ENCODE measurements around the gene SRL. TPM values are rescaled to one million over a fixed set of nuclear protein-coding genes. Genes with fewer than 3 reads are reported as not detected.
A peak's percentile ranks its signal among the peaks of the same experiment; 100 is the strongest.

The SRL gene
- total and polyA plus RNA-seq, 2 experiments from 2014 or later: not detected

DNA sequence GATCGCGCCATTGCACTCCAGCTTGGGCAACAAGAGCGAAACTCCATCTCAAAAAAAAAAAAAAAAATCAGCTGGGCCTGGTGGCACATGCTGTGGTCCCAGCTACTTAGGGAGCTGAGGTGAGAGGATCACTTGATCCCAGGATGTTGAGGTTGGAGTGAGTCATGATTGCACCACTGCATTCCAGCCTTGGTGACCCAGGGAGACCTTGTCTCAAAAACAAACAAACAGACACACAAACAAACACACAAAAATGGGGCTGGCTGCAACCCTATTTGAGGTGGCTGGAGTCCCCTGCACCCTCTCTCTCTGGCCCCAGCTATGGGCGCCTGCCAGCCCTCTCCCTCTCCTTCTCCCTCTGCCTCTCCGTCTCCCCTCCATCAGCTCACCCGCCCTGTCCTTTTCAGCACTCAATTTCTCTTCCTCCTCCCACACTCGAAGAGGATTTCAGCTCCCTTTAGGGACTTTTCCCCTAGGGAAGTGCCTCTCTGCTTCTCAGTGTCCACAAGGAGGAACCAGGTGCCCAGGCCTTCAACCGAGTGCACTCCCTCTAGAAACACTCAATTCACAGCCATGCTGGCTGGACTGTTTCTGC, 48.5 kb upstream of the SRL start:
- Mint-ChIP-seq H3K27me3 (ENCODE audit: insufficient read depth, low read depth, poor library complexity) (peaks cover 14% of the 10 kb centered on the region), H3K4me1 (peaks cover 42% of the 10 kb centered on the region), H3K9me3 (no peaks in the 10 kb centered on the region), H3K36me3 (ENCODE audit: low read depth) (no peaks in the 10 kb centered on the region; the same call in 2 of the 3 replicates), H3K4me3 (no peak overlapping the region), H3K27ac (peak overlapping the region; percentile 33; the same call in 1 of the 2 replicates)
- peak; percentile 60 for DNase-seq (ENCODE audit: low spot score)
- H3K4me3 ChIP-seq: no peak overlapping the region
- no peak overlapping the region for H3K4me2 ChIP-seq
- H3K4me1 ChIP-seq (ENCODE audit: insufficient read depth): peaks cover 28% of the 10 kb centered on the region
- H3K36me3 ChIP-seq (ENCODE audit: insufficient read depth): no peaks in the 10 kb centered on the region
- H3K79me2 ChIP-seq (replicated peaks; ENCODE audit: insufficient read depth): no peaks in the 10 kb centered on the region
- H3F3A ChIP-seq (replicated peaks; ENCODE audit: low read depth): peaks cover 12% of the 10 kb centered on the region
- H3K9me2 ChIP-seq (ENCODE audit: insufficient read depth): no peaks in the 10 kb centered on the region
- H4K20me1 ChIP-seq (replicated peaks; ENCODE audit: insufficient read depth): no peaks in the 10 kb centered on the region
- no peak for ATAC-seq
- H2AFZ ChIP-seq: no peak overlapping the region
- peak overlapping the region; percentile 76; the same call in 1 of the 2 replicates for H3K27ac ChIP-seq (ENCODE audit: low read depth)
- no peaks in the 10 kb centered on the region for H3K27me3 ChIP-seq (ENCODE audit: insufficient read depth)
- TF ChIP-seq STAT1 (IDR thresholded peaks at IDR 0.05; ENCODE audit: unreplicated experiment): no peak
- TF ChIP-seq EZH2 (IDR thresholded peaks at IDR 0.05; ENCODE audit: low read depth, unreplicated experiment): no peak
- TF ChIP-seq, protein P1, sequence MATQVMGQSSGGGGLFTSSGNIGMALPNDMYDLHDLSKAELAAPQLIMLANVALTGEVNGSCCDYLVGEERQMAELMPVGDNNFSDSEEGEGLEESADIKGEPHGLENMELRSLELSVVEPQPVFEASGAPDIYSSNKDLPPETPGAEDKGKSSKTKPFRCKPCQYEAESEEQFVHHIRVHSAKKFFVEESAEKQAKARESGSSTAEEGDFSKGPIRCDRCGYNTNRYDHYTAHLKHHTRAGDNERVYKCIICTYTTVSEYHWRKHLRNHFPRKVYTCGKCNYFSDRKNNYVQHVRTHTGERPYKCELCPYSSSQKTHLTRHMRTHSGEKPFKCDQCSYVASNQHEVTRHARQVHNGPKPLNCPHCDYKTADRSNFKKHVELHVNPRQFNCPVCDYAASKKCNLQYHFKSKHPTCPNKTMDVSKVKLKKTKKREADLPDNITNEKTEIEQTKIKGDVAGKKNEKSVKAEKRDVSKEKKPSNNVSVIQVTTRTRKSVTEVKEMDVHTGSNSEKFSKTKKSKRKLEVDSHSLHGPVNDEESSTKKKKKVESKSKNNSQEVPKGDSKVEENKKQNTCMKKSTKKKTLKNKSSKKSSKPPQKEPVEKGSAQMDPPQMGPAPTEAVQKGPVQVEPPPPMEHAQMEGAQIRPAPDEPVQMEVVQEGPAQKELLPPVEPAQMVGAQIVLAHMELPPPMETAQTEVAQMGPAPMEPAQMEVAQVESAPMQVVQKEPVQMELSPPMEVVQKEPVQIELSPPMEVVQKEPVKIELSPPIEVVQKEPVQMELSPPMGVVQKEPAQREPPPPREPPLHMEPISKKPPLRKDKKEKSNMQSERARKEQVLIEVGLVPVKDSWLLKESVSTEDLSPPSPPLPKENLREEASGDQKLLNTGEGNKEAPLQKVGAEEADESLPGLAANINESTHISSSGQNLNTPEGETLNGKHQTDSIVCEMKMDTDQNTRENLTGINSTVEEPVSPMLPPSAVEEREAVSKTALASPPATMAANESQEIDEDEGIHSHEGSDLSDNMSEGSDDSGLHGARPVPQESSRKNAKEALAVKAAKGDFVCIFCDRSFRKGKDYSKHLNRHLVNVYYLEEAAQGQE (IDR thresholded peaks at IDR 0.05; ENCODE audit: unreplicated experiment): no peak
- no peak for TF ChIP-seq POLR2AphosphoS5 (IDR thresholded peaks at IDR 0.05; ENCODE audit: low read depth)
- no peak for TF ChIP-seq CREB1 (CRISPR knock-in tag; IDR thresholded peaks at IDR 0.05; ENCODE audit: low read depth)
- TF ChIP-seq ZNF114 (CRISPR knock-in tag; IDR thresholded peaks at IDR 0.05): no peak
- TF ChIP-seq ZNF331 (CRISPR knock-in tag; IDR thresholded peaks at IDR 0.05; ENCODE audit: low read depth): no peak
- no peak for TF ChIP-seq NANOG (IDR thresholded peaks at IDR 0.05; ENCODE audit: borderline replicate concordance)
- no peak for TF ChIP-seq EZH2phosphoT487 (IDR thresholded peaks at IDR 0.05; ENCODE audit: unreplicated experiment)
- no peak for TF ChIP-seq JUNB (IDR thresholded peaks at IDR 0.05; ENCODE audit: unreplicated experiment)
- TF ChIP-seq, protein P2, sequence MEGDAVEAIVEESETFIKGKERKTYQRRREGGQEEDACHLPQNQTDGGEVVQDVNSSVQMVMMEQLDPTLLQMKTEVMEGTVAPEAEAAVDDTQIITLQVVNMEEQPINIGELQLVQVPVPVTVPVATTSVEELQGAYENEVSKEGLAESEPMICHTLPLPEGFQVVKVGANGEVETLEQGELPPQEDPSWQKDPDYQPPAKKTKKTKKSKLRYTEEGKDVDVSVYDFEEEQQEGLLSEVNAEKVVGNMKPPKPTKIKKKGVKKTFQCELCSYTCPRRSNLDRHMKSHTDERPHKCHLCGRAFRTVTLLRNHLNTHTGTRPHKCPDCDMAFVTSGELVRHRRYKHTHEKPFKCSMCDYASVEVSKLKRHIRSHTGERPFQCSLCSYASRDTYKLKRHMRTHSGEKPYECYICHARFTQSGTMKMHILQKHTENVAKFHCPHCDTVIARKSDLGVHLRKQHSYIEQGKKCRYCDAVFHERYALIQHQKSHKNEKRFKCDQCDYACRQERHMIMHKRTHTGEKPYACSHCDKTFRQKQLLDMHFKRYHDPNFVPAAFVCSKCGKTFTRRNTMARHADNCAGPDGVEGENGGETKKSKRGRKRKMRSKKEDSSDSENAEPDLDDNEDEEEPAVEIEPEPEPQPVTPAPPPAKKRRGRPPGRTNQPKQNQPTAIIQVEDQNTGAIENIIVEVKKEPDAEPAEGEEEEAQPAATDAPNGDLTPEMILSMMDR (conservative IDR thresholded peaks at IDR 0.05; ENCODE audit: low read depth in 2 of 2): no peak; a peak in 1 of 4 replicates
- TF ChIP-seq, protein P3, sequence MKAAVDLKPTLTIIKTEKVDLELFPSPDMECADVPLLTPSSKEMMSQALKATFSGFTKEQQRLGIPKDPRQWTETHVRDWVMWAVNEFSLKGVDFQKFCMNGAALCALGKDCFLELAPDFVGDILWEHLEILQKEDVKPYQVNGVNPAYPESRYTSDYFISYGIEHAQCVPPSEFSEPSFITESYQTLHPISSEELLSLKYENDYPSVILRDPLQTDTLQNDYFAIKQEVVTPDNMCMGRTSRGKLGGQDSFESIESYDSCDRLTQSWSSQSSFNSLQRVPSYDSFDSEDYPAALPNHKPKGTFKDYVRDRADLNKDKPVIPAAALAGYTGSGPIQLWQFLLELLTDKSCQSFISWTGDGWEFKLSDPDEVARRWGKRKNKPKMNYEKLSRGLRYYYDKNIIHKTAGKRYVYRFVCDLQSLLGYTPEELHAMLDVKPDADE (IDR thresholded peaks at IDR 0.05): no peak
- TF ChIP-seq, protein P4, sequence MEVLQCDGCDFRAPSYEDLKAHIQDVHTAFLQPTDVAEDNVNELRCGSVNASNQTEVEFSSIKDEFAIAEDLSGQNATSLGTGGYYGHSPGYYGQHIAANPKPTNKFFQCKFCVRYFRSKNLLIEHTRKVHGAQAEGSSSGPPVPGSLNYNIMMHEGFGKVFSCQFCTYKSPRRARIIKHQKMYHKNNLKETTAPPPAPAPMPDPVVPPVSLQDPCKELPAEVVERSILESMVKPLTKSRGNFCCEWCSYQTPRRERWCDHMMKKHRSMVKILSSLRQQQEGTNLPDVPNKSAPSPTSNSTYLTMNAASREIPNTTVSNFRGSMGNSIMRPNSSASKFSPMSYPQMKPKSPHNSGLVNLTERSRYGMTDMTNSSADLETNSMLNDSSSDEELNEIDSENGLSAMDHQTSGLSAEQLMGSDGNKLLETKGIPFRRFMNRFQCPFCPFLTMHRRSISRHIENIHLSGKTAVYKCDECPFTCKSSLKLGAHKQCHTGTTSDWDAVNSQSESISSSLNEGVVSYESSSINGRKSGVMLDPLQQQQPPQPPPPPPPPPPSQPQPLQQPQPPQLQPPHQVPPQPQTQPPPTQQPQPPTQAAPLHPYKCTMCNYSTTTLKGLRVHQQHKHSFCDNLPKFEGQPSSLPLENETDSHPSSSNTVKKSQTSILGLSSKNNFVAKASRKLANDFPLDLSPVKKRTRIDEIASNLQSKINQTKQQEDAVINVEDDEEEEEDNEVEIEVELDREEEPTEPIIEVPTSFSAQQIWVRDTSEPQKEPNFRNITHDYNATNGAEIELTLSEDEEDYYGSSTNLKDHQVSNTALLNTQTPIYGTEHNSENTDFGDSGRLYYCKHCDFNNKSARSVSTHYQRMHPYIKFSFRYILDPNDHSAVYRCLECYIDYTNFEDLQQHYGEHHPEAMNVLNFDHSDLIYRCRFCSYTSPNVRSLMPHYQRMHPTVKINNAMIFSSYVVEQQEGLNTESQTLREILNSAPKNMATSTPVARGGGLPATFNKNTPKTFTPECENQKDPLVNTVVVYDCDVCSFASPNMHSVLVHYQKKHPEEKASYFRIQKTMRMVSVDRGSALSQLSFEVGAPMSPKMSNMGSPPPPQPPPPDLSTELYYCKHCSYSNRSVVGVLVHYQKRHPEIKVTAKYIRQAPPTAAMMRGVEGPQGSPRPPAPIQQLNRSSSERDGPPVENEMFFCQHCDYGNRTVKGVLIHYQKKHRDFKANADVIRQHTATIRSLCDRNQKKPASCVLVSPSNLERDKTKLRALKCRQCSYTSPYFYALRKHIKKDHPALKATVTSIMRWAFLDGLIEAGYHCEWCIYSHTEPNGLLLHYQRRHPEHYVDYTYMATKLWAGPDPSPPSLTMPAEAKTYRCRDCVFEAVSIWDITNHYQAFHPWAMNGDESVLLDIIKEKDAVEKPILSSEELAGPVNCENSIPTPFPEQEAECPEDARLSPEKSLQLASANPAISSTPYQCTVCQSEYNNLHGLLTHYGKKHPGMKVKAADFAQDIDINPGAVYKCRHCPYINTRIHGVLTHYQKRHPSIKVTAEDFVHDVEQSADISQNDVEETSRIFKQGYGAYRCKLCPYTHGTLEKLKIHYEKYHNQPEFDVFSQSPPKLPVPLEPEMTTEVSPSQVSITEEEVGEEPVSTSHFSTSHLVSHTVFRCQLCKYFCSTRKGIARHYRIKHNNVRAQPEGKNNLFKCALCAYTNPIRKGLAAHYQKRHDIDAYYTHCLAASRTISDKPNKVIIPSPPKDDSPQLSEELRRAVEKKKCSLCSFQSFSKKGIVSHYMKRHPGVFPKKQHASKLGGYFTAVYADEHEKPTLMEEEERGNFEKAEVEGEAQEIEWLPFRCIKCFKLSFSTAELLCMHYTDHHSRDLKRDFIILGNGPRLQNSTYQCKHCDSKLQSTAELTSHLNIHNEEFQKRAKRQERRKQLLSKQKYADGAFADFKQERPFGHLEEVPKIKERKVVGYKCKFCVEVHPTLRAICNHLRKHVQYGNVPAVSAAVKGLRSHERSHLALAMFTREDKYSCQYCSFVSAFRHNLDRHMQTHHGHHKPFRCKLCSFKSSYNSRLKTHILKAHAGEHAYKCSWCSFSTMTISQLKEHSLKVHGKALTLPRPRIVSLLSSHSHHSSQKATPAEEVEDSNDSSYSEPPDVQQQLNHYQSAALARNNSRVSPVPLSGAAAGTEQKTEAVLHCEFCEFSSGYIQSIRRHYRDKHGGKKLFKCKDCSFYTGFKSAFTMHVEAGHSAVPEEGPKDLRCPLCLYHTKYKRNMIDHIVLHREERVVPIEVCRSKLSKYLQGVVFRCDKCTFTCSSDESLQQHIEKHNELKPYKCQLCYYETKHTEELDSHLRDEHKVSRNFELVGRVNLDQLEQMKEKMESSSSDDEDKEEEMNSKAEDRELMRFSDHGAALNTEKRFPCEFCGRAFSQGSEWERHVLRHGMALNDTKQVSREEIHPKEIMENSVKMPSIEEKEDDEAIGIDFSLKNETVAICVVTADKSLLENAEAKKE (CRISPR knock-in tag; IDR thresholded peaks at IDR 0.05): no peak

Measured in GM23338 (cell line).